ENCODE measurements around the gene POLR2J3.
"Not testable (repeated sequence)": the region's sequence is repeated elsewhere in the genome, so short reads cannot be mapped to it uniquely, and the experiment has no call there.

GRCh38 chr7:102618122-102618521 is 45.7 kb upstream of the POLR2J3 start:
- not testable (repeated sequence) for TF ChIP-seq CTCF (IDR thresholded peaks at IDR 0.05; ENCODE audit: control extremely low read depth in 1 of 3, insufficient read depth in 1 of 3, low read depth in 1 of 3, low read length in 3 of 3); POLR2A (IDR thresholded peaks at IDR 0.05; ENCODE audit: control extremely low read depth in 1 of 2, low read depth in 2 of 2, low read length in 2 of 2); GABPA (IDR thresholded peaks at IDR 0.05; ENCODE audit: borderline replicate concordance, insufficient read depth, low read length); EZH2 (IDR thresholded peaks at IDR 0.05; ENCODE audit: low read depth, low read length, severe bottlenecking); TBP (IDR thresholded peaks at IDR 0.05; ENCODE audit: low read depth, low read length); HDAC2 (IDR thresholded peaks at IDR 0.05; ENCODE audit: borderline replicate concordance in 1 of 2, low read depth in 2 of 2, low read length in 2 of 2); EP300 (IDR thresholded peaks at IDR 0.05; ENCODE audit: borderline replicate concordance in 1 of 2, low read depth in 2 of 2, low read length in 2 of 2); HDAC6 (IDR thresholded peaks at IDR 0.05; ENCODE audit: low read depth, low read length)
- TF ChIP-seq, protein P1, sequence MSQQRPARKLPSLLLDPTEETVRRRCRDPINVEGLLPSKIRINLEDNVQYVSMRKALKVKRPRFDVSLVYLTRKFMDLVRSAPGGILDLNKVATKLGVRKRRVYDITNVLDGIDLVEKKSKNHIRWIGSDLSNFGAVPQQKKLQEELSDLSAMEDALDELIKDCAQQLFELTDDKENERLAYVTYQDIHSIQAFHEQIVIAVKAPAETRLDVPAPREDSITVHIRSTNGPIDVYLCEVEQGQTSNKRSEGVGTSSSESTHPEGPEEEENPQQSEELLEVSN (IDR thresholded peaks at IDR 0.05) = not testable (repeated sequence)
- TF ChIP-seq, protein P2, sequence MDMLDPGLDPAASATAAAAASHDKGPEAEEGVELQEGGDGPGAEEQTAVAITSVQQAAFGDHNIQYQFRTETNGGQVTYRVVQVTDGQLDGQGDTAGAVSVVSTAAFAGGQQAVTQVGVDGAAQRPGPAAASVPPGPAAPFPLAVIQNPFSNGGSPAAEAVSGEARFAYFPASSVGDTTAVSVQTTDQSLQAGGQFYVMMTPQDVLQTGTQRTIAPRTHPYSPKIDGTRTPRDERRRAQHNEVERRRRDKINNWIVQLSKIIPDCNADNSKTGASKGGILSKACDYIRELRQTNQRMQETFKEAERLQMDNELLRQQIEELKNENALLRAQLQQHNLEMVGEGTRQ (IDR thresholded peaks at IDR 0.05; ENCODE audit: low read length) = not testable (repeated sequence)
